Measurements from ENCODE around the gene CALCOCO1.

GRCh38 chr12:53739214-53740129 lies 12.2 kb upstream of the CALCOCO1 start:
- TF ChIP-seq CTCF (IDR thresholded peaks at IDR 0.05) = no peak
- no peak for TF ChIP-seq POLR2A (IDR thresholded peaks at IDR 0.05)
- TF ChIP-seq EP300 (IDR thresholded peaks at IDR 0.05) = no peak
